ELF-1 (cell line): ENCODE measurements around the gene NBPF11.
"Not testable (repeated sequence)": the region's sequence is repeated elsewhere in the genome, so short reads cannot be mapped to it uniquely, and the experiment has no call there.

ENCODE experiments used
- DNase-seq: peaks from one replicate; pipeline ENCODE4 v3.0.0-alpha.2; 2016; ENCODE audit warnings: low read depth, low spot score

Gene NBPF11, protein sequence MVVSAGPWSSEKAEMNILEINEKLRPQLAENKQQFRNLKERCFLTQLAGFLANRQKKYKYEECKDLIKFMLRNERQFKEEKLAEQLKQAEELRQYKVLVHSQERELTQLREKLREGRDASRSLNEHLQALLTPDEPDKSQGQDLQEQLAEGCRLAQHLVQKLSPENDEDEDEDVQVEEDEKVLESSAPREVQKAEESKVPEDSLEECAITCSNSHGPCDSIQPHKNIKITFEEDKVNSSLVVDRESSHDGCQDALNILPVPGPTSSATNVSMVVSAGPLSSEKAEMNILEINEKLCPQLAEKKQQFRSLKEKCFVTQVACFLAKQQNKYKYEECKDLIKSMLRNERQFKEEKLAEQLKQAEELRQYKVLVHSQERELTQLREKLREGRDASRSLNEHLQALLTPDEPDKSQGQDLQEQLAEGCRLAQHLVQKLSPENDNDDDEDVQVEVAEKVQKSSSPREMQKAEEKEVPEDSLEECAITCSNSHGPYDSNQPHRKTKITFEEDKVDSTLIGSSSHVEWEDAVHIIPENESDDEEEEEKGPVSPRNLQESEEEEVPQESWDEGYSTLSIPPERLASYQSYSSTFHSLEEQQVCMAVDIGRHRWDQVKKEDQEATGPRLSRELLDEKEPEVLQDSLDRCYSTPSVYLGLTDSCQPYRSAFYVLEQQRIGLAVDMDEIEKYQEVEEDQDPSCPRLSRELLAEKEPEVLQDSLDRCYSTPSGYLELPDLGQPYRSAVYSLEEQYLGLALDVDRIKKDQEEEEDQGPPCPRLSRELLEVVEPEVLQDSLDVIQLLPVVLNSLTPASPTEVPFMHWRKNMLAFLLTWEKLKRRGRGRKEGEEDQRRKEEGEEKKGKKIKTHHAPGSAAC

GRCh38 chr1:148151911-148152656 is at the start of gene NBPF11:
Gene NBPF11 (minus strand): TSS chr1:148152281. CDS start chr1:148127003, 25,278 bp downstream.
- peak; percentile 90 for DNase-seq

DNA sequence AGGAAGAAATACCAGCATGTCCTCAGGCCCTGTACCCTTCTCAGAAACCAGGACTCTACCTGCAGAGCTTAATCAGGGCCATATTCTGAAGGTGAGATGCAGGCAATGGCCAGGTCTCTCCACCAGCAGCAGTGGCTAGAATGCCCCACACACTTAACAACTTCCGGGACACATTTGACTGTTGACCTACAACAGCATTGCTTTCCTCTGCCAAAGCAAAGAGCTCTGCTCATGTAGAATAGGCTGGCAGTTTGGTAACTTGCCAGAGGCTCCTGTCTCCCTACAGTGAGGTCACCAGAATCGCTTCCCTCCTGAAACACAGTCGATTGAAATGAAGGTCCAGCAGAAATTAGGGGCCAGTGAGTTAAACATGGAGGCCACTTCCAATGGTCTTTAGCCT is 45.3 kb upstream of the NBPF11 start:
- not testable (repeated sequence) for DNase-seq

GRCh38 chr1:148196949-148197348 is 44.9 kb upstream of the NBPF11 start:
- not testable (repeated sequence) for DNase-seq

DNA sequence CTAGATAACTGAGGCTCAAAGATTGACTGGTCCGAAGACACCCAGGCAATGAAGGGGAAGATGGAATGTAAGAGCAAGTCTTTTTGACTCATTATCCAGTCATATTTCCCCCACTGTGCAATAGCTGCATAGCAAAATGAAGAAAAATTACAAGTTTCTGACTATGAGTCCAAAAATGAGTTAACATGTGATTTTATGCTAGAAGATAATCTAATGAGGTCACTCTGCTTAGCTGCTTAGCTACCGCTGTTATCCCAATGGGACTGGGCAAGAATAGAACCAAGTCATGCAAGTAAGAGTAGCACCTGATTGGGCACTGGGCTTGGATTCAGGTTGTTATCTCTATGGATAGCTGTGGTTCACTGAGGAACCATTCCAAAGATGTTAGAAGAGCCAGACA is 43.0 kb upstream of the NBPF11 start:
- not testable (repeated sequence) for DNase-seq

GRCh38 chr1:148188768-148189167 is 36.7 kb upstream of the NBPF11 start:
- DNase-seq = not testable (repeated sequence)

- DNase-seq = not testable (repeated sequence)
Observed at GRCh38 chr1:148178682-148179081, 26.6 kb upstream of the NBPF11 start.

DNA sequence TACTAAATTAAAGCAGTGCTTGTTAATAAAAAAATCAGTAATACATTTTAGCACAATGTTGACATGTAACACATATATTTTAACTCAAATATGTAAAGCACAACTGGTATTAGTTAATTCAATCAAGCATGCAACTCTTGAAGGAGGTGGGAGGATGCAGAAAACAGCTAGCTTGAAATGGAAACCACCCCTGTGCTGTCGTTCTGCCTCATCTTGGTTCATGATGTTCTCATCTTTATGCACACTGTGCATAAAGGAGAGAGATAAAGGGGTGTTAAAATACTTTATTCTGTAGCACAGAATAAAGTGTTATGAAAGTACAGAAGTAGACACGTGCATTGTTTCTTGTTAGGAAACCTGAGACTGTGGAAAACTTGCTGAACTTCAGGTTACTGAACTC is 23.3 kb upstream of the NBPF11 start:
- not testable (repeated sequence) for DNase-seq

- DNase-seq = not testable (repeated sequence)
Observed at GRCh38 chr1:148171995-148172394, 19.9 kb upstream of the NBPF11 start.

- no peak for DNase-seq
Observed at GRCh38 chr1:148166558-148167492, 14.7 kb upstream of the NBPF11 start.

- DNase-seq = no peak
Observed at GRCh38 chr1:148162363-148162762, 10.3 kb upstream of the NBPF11 start.

DNA sequence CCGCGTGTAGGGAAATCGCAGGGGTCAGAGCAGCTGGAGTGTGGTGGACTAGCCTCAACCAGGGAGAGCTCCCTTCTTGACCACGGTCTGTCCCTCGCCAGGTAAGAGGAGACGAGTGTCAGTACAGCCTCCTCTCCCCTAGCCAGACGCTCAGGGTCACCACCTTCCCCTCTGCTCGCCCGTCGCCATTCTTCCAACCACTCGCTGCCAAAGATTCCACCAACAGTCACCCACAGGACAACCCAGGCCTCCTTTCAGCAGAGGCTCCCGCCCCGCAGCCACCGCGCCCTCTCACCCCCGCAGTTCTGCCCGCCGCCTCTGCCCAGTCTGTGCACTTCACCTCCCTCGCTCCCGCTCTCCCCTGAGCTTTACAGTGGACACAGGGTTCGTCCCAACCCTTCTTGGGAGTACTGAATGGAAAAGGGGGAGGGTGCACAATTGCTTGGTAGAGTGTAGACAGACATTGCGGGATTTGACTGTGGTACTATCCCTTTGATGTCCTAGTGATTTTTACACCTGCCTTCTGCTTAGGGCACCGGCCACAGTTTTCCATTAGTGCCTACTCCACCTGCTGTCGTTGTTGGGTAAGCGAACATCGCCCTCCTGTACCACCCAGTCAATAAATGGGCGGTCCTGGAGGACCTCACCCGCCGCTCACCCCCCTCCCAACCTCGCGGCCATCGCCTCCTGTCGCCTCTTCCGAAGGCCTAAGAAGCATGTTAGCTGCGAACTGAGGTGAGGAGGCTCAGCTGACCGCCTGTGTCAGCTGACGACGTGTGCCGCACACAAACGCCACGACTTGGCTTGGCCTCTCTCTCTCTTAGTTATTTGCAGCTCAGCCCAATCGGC is 9.2 kb upstream of the NBPF11 start:
- DNase-seq = no peak

DNA sequence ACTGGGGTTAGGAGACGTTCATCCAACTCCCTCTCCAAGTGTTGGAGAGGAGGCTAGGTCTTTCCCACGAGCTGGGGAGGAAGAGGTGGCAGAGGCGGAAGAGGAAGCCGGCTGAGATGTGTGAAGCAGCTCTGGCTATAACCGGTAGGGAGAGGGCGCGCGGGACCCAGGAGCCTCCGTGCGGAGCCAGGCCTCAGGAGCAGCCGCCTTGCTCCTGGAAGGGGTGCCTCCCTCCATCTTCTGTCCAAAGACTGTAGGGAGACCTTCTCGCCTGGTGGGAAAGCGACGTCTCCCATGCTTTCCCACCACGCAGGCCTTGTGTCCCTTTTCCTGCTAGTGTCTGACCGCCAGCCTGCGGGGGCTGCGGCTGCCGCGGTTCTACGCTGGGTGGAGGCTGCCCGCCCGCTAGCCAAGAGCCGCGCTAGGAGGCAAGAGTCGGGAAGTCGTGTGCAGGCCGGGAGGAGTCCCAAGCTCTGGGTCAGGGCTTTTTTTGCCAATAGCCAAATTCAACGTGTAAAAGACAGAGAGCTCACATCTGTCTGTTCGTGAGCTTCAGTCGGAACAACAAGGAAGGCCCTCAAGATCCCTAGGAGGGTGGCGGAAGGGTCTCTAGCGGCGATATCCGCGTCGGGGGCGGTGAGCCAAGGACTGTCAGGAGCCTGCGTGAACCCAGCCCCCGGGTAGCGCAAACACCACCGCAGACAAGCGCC is 8.4 kb upstream of the NBPF11 start:
- no peak for DNase-seq

DNA sequence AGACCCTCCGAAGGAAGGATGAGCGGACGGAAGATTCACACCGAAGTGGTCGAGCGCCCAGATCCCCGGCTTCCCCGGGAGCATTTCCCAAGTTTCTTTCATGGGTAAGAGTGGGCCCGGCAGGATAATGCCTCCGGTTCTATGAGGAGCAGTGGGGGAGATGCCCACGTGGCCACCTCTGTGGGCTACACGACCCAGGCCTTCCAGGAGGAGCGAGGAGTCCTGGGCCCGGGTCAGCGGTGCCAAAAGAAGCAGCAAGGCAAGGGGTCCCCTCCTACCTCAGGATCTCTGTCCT is 7.9 kb upstream of the NBPF11 start:
- DNase-seq = no peak

DNA sequence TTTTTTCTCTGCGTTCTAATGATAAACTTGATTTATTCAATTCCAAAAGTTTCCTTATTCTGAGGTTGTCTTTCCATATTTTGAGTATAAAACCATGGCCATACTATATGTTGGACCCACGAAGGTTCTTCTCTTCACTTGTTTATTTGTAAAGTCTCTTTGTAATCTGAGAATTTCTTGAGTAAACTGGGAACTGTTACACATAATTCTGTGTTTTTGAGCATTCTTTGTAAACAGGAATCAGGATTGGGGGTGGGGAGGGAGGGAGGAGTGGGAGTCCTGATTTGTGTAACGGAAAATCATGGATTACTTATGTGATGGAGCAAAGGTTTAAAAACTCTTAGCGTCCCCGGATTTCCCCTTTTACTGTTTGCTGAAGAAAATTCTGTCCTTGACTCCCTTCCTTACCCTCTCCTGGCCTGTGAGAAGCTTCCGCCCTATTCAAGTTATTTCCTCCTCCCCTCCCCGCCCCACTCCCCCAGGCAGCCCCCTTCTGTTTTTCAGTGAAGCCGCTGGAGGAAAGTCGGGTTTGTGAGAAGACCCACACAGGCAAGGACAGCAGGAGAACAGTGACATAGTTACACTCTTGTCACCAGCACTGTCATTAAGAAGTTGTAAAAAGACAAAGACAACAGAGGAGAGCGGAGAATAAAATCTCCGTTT is 6.4 kb upstream of the NBPF11 start:
- DNase-seq = no peak

- not testable (repeated sequence) for DNase-seq
Observed at GRCh38 chr1:148157803-148158202, 5.7 kb upstream of the NBPF11 start.

- not testable (repeated sequence) for DNase-seq
Observed at GRCh38 chr1:148155494-148156275, 3.6 kb upstream of the NBPF11 start.

DNA sequence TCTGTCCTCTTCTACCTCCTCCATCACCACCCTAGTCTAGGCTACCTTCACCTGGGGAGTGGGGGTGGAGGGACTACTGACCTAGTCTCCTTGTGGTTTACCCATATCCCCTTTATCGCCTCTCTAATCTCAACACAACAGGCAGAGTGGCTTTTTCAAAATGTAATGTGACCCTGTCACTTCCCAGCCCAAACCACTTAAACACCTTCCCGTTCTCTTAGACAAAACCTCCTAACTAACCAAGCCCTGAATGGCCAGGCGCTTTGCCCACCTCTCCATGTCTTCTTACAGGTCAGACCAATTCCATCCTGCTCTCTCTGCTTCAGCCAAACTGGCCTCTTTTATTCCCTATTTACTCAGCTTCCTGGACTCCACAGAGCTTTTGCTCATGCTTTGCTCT is 714 bp upstream of the NBPF11 start:
- not testable (repeated sequence) for DNase-seq

DNA sequence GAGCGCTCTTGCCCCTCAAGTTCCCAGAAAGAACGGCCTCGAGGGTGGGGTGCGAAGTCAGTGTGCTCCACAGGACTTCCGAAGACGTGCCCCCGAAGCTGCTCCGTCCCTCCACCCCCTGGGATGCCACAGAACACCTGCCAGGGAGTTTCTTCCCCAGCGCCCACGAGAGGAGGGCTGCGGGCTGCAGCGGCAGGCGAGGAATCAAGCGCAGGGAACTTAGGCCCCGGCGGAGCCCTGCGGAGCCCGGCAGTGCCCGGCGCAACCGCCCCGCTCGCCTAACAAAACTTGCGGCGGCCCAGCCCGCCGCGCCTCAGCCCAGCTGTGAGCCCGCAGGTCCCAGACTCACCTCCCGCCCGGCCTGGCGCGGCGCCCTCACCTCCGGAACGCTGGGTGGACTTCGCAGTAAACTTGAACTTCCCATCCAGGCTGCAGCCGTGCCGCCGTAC is 686 bp downstream of the NBPF11 start:
- peak; percentile 47 for DNase-seq
